ENCODE data around the gene BPIFB1. TPM values are rescaled to one million over a fixed set of nuclear protein-coding genes. Genes with fewer than 3 reads are reported as not detected.

BPIFB1 gene
- total and polyA plus RNA-seq, 2 of the 13 experiments (the other 11 are each of a cell fraction or from before 2014, with no cell fraction given): 0.82 to 4.4 TPM

GRCh38 chr20:33339515-33340058 is 56.6 kb downstream of the BPIFB1 start (continued):
- TF ChIP-seq ZNF253 (CRISPR knock-in tag; IDR thresholded peaks at IDR 0.05; ENCODE audit: borderline replicate concordance) (no peak), ZNF224 (CRISPR knock-in tag; IDR thresholded peaks at IDR 0.05) (no peak), PHF20 (CRISPR knock-in tag; IDR thresholded peaks at IDR 0.05) (no peak), ZNF737 (CRISPR knock-in tag; IDR thresholded peaks at IDR 0.05; ENCODE audit: borderline replicate concordance) (no peak), FIP1L1 (IDR thresholded peaks at IDR 0.05; ENCODE audit: borderline replicate concordance, insufficient read depth, low read depth, low read length) (no peak), NFE2L1 (CRISPR knock-in tag; IDR thresholded peaks at IDR 0.05; ENCODE audit: borderline replicate concordance) (no peak), HOXD1 (CRISPR knock-in tag; IDR thresholded peaks at IDR 0.05) (peak; percentile 70; the same call in 1 of the 2 replicates), KDM5A (IDR thresholded peaks at IDR 0.05; ENCODE audit: borderline replicate concordance, low read length) (no peak), ZNF563 (CRISPR knock-in tag; IDR thresholded peaks at IDR 0.05) (no peak), ZNF547 (CRISPR knock-in tag; IDR thresholded peaks at IDR 0.05) (no peak), TEAD2 (CRISPR knock-in tag; IDR thresholded peaks at IDR 0.05) (no peak), ZNF75D (CRISPR knock-in tag; IDR thresholded peaks at IDR 0.05; ENCODE audit: borderline replicate concordance) (no peak), ZSCAN31 (CRISPR knock-in tag; IDR thresholded peaks at IDR 0.05; ENCODE audit: low read depth) (no peak), PHF5A (CRISPR knock-in tag; IDR thresholded peaks at IDR 0.05; ENCODE audit: low read depth, unreplicated experiment) (no peak), HNF1A (IDR thresholded peaks at IDR 0.05; ENCODE audit: low read depth) (no peak), HNF1A (CRISPR knock-in tag; IDR thresholded peaks at IDR 0.05; ENCODE audit: borderline replicate concordance) (peak; percentile 89), GTF3A (CRISPR knock-in tag; conservative IDR thresholded peaks at IDR 0.05) (no peak), TEAD3 (CRISPR knock-in tag; optimal IDR thresholded peaks at IDR 0.05; ENCODE audit: borderline replicate concordance) (no peak)
- TF ChIP-seq, protein P1, sequence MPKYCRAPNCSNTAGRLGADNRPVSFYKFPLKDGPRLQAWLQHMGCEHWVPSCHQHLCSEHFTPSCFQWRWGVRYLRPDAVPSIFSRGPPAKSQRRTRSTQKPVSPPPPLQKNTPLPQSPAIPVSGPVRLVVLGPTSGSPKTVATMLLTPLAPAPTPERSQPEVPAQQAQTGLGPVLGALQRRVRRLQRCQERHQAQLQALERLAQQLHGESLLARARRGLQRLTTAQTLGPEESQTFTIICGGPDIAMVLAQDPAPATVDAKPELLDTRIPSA (CRISPR knock-in tag; IDR thresholded peaks at IDR 0.05; ENCODE audit: borderline replicate concordance): no peak
- TF ChIP-seq, protein P2, sequence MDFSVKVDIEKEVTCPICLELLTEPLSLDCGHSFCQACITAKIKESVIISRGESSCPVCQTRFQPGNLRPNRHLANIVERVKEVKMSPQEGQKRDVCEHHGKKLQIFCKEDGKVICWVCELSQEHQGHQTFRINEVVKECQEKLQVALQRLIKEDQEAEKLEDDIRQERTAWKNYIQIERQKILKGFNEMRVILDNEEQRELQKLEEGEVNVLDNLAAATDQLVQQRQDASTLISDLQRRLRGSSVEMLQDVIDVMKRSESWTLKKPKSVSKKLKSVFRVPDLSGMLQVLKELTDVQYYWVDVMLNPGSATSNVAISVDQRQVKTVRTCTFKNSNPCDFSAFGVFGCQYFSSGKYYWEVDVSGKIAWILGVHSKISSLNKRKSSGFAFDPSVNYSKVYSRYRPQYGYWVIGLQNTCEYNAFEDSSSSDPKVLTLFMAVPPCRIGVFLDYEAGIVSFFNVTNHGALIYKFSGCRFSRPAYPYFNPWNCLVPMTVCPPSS (IDR thresholded peaks at IDR 0.05): no peak
- TF ChIP-seq, protein P3, sequence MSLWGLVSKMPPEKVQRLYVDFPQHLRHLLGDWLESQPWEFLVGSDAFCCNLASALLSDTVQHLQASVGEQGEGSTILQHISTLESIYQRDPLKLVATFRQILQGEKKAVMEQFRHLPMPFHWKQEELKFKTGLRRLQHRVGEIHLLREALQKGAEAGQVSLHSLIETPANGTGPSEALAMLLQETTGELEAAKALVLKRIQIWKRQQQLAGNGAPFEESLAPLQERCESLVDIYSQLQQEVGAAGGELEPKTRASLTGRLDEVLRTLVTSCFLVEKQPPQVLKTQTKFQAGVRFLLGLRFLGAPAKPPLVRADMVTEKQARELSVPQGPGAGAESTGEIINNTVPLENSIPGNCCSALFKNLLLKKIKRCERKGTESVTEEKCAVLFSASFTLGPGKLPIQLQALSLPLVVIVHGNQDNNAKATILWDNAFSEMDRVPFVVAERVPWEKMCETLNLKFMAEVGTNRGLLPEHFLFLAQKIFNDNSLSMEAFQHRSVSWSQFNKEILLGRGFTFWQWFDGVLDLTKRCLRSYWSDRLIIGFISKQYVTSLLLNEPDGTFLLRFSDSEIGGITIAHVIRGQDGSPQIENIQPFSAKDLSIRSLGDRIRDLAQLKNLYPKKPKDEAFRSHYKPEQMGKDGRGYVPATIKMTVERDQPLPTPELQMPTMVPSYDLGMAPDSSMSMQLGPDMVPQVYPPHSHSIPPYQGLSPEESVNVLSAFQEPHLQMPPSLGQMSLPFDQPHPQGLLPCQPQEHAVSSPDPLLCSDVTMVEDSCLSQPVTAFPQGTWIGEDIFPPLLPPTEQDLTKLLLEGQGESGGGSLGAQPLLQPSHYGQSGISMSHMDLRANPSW (CRISPR knock-in tag; IDR thresholded peaks at IDR 0.05; ENCODE audit: borderline replicate concordance): no peak
- TF ChIP-seq, protein P4, sequence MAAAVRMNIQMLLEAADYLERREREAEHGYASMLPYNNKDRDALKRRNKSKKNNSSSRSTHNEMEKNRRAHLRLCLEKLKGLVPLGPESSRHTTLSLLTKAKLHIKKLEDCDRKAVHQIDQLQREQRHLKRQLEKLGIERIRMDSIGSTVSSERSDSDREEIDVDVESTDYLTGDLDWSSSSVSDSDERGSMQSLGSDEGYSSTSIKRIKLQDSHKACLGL (CRISPR knock-in tag; IDR thresholded peaks at IDR 0.05): no peak

All from HepG2 (cell line).